Right lobe of liver (tissue), 4 donors: ENCODE data around the gene IL6ST.

Source experiments
- POLR2A ChIP-seq: fragments of 450-650 bp; IDR thresholded peaks from one replicate; pipeline ENCODE4 v1.6.1; 2017; ENCODE audit warnings: antibody characterized with exemption, mild to moderate bottlenecking
- TF ChIP-seq, protein P1 (sequence below), 4 donors: fragments of 200-600 bp in 3 of 4; fragments of 450-650 bp in 1 of 4; IDR thresholded peaks; one replicate each; pipeline versions ENCODE4 v1.5.1 to v1.8.0; 2016 to 2022; ENCODE audit warnings: antibody characterized with exemption in 4 of 4, mild to moderate bottlenecking in 2 of 4
- donor health status: DM: no; HTN: no; CAD: no.
- donor health status: DM: no; HTN: no; CAD: no.
- donor health status: DM: no; HTN: yes; CAD: no.

DNA sequence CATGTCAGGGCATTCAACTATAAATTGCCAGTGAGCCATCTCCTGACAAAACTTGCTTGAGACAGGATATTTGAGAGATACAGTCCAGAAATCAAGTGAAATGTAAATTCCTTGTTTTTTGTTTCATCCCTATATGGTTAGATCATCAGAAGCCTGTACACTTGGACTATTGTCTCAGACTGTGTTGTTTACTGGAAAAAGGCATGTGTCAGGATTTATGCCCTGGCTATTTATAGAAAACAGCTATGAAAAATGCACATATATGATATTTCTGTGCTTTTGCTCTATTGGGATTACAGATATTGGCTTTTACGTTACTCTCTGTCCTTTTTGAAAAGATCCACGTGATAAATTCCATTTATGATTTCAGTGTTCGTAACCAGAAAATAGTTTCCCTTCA, 99.4 kb downstream of the IL6ST start:
- TF ChIP-seq, protein P1, sequence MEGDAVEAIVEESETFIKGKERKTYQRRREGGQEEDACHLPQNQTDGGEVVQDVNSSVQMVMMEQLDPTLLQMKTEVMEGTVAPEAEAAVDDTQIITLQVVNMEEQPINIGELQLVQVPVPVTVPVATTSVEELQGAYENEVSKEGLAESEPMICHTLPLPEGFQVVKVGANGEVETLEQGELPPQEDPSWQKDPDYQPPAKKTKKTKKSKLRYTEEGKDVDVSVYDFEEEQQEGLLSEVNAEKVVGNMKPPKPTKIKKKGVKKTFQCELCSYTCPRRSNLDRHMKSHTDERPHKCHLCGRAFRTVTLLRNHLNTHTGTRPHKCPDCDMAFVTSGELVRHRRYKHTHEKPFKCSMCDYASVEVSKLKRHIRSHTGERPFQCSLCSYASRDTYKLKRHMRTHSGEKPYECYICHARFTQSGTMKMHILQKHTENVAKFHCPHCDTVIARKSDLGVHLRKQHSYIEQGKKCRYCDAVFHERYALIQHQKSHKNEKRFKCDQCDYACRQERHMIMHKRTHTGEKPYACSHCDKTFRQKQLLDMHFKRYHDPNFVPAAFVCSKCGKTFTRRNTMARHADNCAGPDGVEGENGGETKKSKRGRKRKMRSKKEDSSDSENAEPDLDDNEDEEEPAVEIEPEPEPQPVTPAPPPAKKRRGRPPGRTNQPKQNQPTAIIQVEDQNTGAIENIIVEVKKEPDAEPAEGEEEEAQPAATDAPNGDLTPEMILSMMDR (IDR thresholded peaks at IDR 0.05) = no peak
- TF ChIP-seq POLR2A = no peak
